Activated CD8-positive, alpha-beta T cell treated with anti-CD3 and anti-CD28 coated beads for 36 hours (primary cell): Measurements from ENCODE around the gene TVP23A. TPM values are rescaled to one million over a fixed set of nuclear protein-coding genes. Genes with fewer than 3 reads are reported as not detected.
A peak's percentile ranks its signal among the peaks of the same experiment; 100 is the strongest.

ENCODE experiments used
- ATAC-seq: fragments of 200-7000 bp; cut with Tn5 transposase; one replicate; pipeline ENCODE4 v1.10.0; 2021; ENCODE audit warnings: mild to moderate bottlenecking, moderate library complexity
- CTCF ChIA-PET: fragments of 350-600 bp; sonication (Branson Sonifier 250); formaldehyde crosslinking; loops from one replicate; lab custom pipeline; 2021; ENCODE audit warnings: antibody characterized with exemption; lab: Charles Lee
- POLR2A ChIA-PET: fragments of 350-600 bp; sonication (Branson Sonifier 250); formaldehyde crosslinking; loops from one replicate; lab custom pipeline; 2021; ENCODE audit warnings: antibody characterized with exemption; lab: Charles Lee
- DNase-seq: peaks from one replicate; pipeline ENCODE4 v3.0.0-alpha.2; 2020
- H3K27ac Mint-ChIP-seq: one replicate; pipeline ENCODE4 v1.8.0; 2021; ENCODE audit warnings: mild to moderate bottlenecking, mixed read lengths
- H3K27me3 Mint-ChIP-seq: one replicate; pipeline ENCODE4 v1.8.0; 2021; ENCODE audit warnings: mixed read lengths
- H3K36me3 Mint-ChIP-seq: one replicate; pipeline ENCODE4 v1.8.0; 2021; ENCODE audit warnings: low read depth, mixed read lengths
- H3K4me1 Mint-ChIP-seq: one replicate; pipeline ENCODE4 v1.8.0; 2021; ENCODE audit warnings: low read depth, mixed read lengths
- H3K4me3 Mint-ChIP-seq: one replicate; pipeline ENCODE4 v1.8.0; 2021; ENCODE audit warnings: mild to moderate bottlenecking, moderate library complexity, mixed read lengths
- H3K9me3 Mint-ChIP-seq: one replicate; pipeline ENCODE4 v1.8.0; 2021; ENCODE audit warnings: mixed read lengths
- CTCF ChIP-seq: fragments of 200-600 bp; IDR thresholded peaks from one replicate; pipeline ENCODE4 v1.8.0; 2022; ENCODE audit warnings: antibody characterized with exemption, mild to moderate bottlenecking
- intact Hi-C: fragments of 100-400 bp; cut with micrococcal nuclease; formaldehyde crosslinking; loops from one replicate; pipeline ENCODE4 v1.10.0; 2022
- total RNA-seq, 2 experiments: library from RNA; stranded (reverse); gene quantifications; one replicate each; pipeline ENCODE4 v1.2.3, GENCODE V29; 2021

TVP23A gene
- total RNA-seq, 2 experiments from 2014 or later: not detected

- no peaks in the 10 kb centered on the region for H3K9me3 Mint-ChIP-seq
- H3K4me1 Mint-ChIP-seq: peaks cover 17% of the 10 kb centered on the region
- intact Hi-C loops: no loop called here
- H3K36me3 Mint-ChIP-seq: peaks cover 50% of the 10 kb centered on the region
- ChIA-PET POLR2A (no interaction called here), CTCF (interaction anchor here (0.9 kb wide), 1 partner anchor 157 kb away, joined by 3 read pairs; no protein-coding TSS in a partner anchor)
- TF ChIP-seq CTCF: no peak
- no peaks in the 10 kb centered on the region for H3K27me3 Mint-ChIP-seq
- H3K27ac Mint-ChIP-seq: no peak overlapping the region
- ATAC-seq (no peak), DNase-seq (no peak)
- no peak overlapping the region for H3K4me3 Mint-ChIP-seq
Measured at GRCh38 chr16:10761373-10761772, 57.2 kb downstream of the TVP23A start.

DNA sequence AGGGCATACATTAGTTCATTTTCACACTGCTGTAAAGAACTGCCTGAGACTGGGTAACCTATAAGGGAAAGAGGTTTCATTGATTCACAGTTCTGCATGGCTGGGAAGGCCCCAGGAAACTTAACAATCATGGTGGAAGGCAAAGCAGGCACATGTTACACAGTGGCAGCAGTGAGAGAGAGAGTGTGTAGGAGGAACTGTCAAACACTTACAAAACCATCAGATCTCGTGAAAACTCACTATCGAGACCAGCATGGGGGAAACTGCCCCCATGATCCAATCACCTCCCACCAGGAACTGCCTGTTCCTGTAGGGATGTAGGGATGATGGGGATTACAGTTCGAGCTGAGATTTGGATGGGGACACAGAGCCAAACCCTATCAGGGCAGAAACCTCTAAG lies 57.7 kb downstream of the TVP23A start:
- Mint-ChIP-seq H3K27ac (no peak overlapping the region), H3K36me3 (peaks cover 51% of the 10 kb centered on the region), H3K9me3 (no peaks in the 10 kb centered on the region), H3K27me3 (no peaks in the 10 kb centered on the region), H3K4me3 (no peak overlapping the region), H3K4me1 (peaks cover 12% of the 10 kb centered on the region)
- intact Hi-C loops: no loop called here
- no peak for DNase-seq
- no peak for ATAC-seq
- TF ChIP-seq CTCF: no peak
- ChIA-PET CTCF (interaction anchor here (0.9 kb wide), 1 partner anchor 158 kb away, joined by 3 read pairs; no protein-coding TSS in a partner anchor), POLR2A (no interaction called here)

DNA sequence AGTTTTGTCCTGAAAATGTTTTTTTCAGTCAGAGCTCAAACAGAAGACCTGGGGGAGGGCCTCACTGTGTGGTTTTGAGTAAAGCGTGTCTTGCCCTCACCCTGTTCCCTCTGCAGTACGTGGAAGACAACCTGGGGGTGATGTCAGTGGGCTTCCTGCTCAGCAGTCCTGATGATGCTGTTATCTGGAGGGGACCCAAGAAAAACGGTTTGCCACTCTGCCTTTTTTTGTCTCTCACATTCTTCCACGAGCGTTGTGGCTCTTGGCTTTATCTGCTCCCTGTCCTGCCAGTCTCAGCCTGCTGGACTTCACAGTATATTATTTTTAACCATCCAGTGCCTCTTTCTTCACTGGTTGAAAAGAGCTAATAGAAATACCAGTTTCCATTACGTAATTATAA lies 62.0 kb downstream of the TVP23A start:
- Mint-ChIP-seq H3K27me3 (no peaks in the 10 kb centered on the region), H3K36me3 (peaks cover 37% of the 10 kb centered on the region), H3K4me3 (no peak overlapping the region), H3K4me1 (peaks cover 4% of the 10 kb centered on the region), H3K27ac (no peak overlapping the region), H3K9me3 (no peaks in the 10 kb centered on the region)
- intact Hi-C loops: no loop called here
- no peak for TF ChIP-seq CTCF
- ChIA-PET POLR2A (interaction anchor here (1.3 kb wide), 1 partner anchor 117 kb away, joined by 4 read pairs; no protein-coding TSS in a partner anchor), CTCF (interaction anchor here (0.6 to 1.6 kb wide), 2 partner anchors 20 to 242 kb away, joined by 3 to 8 read pairs; no protein-coding TSS in a partner anchor)
- no peak for DNase-seq
- ATAC-seq: peak; percentile 30

GRCh38 chr16:10754941-10755340 lies 63.7 kb downstream of the TVP23A start:
- Mint-ChIP-seq H3K36me3 (peaks cover 34% of the 10 kb centered on the region), H3K9me3 (no peaks in the 10 kb centered on the region), H3K27ac (peak overlapping the region; percentile 46), H3K4me1 (peaks cover 11% of the 10 kb centered on the region), H3K4me3 (no peak overlapping the region), H3K27me3 (no peaks in the 10 kb centered on the region)
- intact Hi-C loops: no loop called here
- TF ChIP-seq CTCF: no peak
- CTCF ChIA-PET: interaction anchor here (0.9 kb wide), 1 partner anchor 55 kb away, joined by 3 read pairs; no protein-coding TSS in a partner anchor
- ATAC-seq (peak; percentile 64), DNase-seq (no peak)
- POLR2A ChIA-PET: interaction anchor here (1.6 kb wide), 1 partner anchor 10 kb away, joined by 3 read pairs; no protein-coding TSS in a partner anchor

GRCh38 chr16:10753670-10754069 lies 64.9 kb downstream of the TVP23A start:
- no peak for DNase-seq
- ATAC-seq: no peak
- Mint-ChIP-seq H3K36me3 (peaks cover 34% of the 10 kb centered on the region), H3K27ac (no peak overlapping the region), H3K27me3 (no peaks in the 10 kb centered on the region), H3K4me1 (peaks cover 20% of the 10 kb centered on the region), H3K9me3 (no peaks in the 10 kb centered on the region), H3K4me3 (no peak overlapping the region)
- TF ChIP-seq CTCF: no peak
- POLR2A ChIA-PET: interaction anchor here (1.6 kb wide), 1 partner anchor 12 kb away, joined by 3 read pairs; no protein-coding TSS in a partner anchor
- CTCF ChIA-PET: interaction anchor here (1.1 kb wide), 2 partner anchors 9 to 165 kb away, joined by 3 to 4 read pairs; partner anchors contain the start of gene NUBP1
- intact Hi-C loops: no loop called here
